ENCODE data around the gene FOXO4. TPM values are rescaled to one million over a fixed set of nuclear protein-coding genes. Genes with fewer than 3 reads are reported as not detected.

FOXO4 gene
- total RNA-seq, 1 experiment from 2014 or later, result 17.7 TPM

- Histone ChIP-seq H2BK5ac (ENCODE audit: insufficient read length, low read length) (no peak overlapping the region), H3K27me3 (ENCODE audit: insufficient read depth, low read length) (no peaks in the 10 kb centered on the region), H4K5ac (ENCODE audit: insufficient read length, low read depth, low read length) (no peak overlapping the region), H3K56ac (ENCODE audit: insufficient read length, low read depth, low read length) (no peak overlapping the region), H2AK5ac (ENCODE audit: insufficient read length, low read length) (no peak overlapping the region), H3K79me1 (ENCODE audit: insufficient read depth, low read depth, low read length, poor library complexity, severe bottlenecking) (no peaks in the 10 kb centered on the region), H3K23ac (ENCODE audit: insufficient read length, low read depth, low read length) (no peak overlapping the region), H4K91ac (ENCODE audit: insufficient read length, low read depth, low read length) (no peak overlapping the region), H3K14ac (ENCODE audit: insufficient read depth, low read length) (no peak overlapping the region), H3K79me2 (ENCODE audit: insufficient read depth, low read length) (no peaks in the 10 kb centered on the region), H3K23me2 (ENCODE audit: insufficient read length, low read depth, low read length, poor library complexity, severe bottlenecking) (no peaks in the 10 kb centered on the region), H3K18ac (ENCODE audit: insufficient read length, low read depth, low read length) (no peak overlapping the region), H2BK15ac (ENCODE audit: low read depth, low read length) (no peak overlapping the region), H3K4ac (ENCODE audit: low read depth, low read length) (no peak overlapping the region), H2BK120ac (ENCODE audit: low read depth, low read length, poor library complexity, severe bottlenecking) (no peak overlapping the region), H4K20me1 (ENCODE audit: control insufficient read depth, insufficient read depth, insufficient read length) (peaks cover 2% of the 10 kb centered on the region), H2AFZ (ENCODE audit: low read length) (no peak overlapping the region), H3T11ph (ENCODE audit: low read length) (no peak overlapping the region), H2BK20ac (ENCODE audit: low read depth, low read length, poor library complexity, severe bottlenecking) (no peak overlapping the region), H3K4me1 (ENCODE audit: insufficient read depth, low read length) (no peaks in the 10 kb centered on the region; the same call in 1 of the 2 replicates), H3K9me3 (ENCODE audit: control insufficient read depth, low read depth, low read length) (peaks cover 23% of the 10 kb centered on the region), H3K27ac (ENCODE audit: insufficient read length, low read depth, low read length) (no peak overlapping the region), H3K4me2 (ENCODE audit: insufficient read depth, insufficient read length, low read length) (no peak overlapping the region), H2BK12ac (ENCODE audit: insufficient read length, low read depth, low read length) (no peak overlapping the region), H3K9ac (ENCODE audit: extremely low read depth, insufficient read length, low read length) (no peak overlapping the region), H4K8ac (replicated peaks; ENCODE audit: insufficient read length, low read depth, low read length) (no peak overlapping the region)
- Mint-ChIP-seq H3K4me3 (no peak overlapping the region), H3K4me1 (peaks cover 6 to 10% of the 10 kb centered on the region in 2 experiments), H3K9me3 (peaks cover 70 to 79% of the 10 kb centered on the region in 2 experiments), H3K27me3 (ENCODE audit: low read depth) (no peaks in the 10 kb centered on the region; the same call in none of the 2 replicates), H3K27ac (no peak overlapping the region; a peak in 1 of 7 replicates), H3K36me3 (ENCODE audit: insufficient read depth in 1 of 3, low read depth in 3 of 3) (peaks cover 8 to 20% (median 19%) of the 10 kb centered on the region in 3 experiments)
- DNase-seq, result no peak
- WGBS (ENCODE audit: extremely low coverage, insufficient read length, low lambda C conversion rate), result no CpG with 5 or more reads among the region's 7 CpGs
- no peak for TF ChIP-seq CTCF (conservative IDR thresholded peaks at IDR 0.05)
These were observed 55.7 kb downstream of the FOXO4 start for GRCh38 chrX:71151366-71151765.

Other genes with a start within 250 kb of the FOXO4 start
- 0.22 and 0.24 TPM in 2 replicates for gene TEX11, start 187.1 kb upstream of the FOXO4 start, total RNA-seq (2021)
- gene SLC7A3, start 164.8 kb upstream of the FOXO4 start, total RNA-seq (2021), result 69.1 and 72.5 TPM in 2 replicates
- gene SNX12, start 27.5 kb upstream of the FOXO4 start, total RNA-seq (2021), result 69.1 and 69.7 TPM in 2 replicates
- not detected in 2 replicates for gene CXorf65, start 10.9 kb downstream of the FOXO4 start, total RNA-seq (2021)
- gene IL2RG, start 15.7 kb downstream of the FOXO4 start, total RNA-seq (2021), result not detected in 2 replicates
- 30.8 and 33.0 TPM in 2 replicates for gene MED12, start 22.7 kb downstream of the FOXO4 start, total RNA-seq (2021)
- gene NLGN3, start 49.0 kb downstream of the FOXO4 start, total RNA-seq (2021), result 3.5 and 3.6 TPM in 2 replicates
- gene GJB1, start 127.4 kb downstream of the FOXO4 start, total RNA-seq (2021), result not detected in 2 replicates
- 83.4 and 86.5 TPM in 2 replicates for gene ZMYM3, start 158.3 kb downstream of the FOXO4 start, total RNA-seq (2021)
- gene NONO, start 187.8 kb downstream of the FOXO4 start, total RNA-seq (2021), result 703 and 707 TPM in 2 replicates
- 3.7 and 5.0 TPM in 2 replicates for gene ITGB1BP2, start 205.9 kb downstream of the FOXO4 start, total RNA-seq (2021)